ENCODE results near the gene OLAH. TPM values are rescaled to one million over a fixed set of nuclear protein-coding genes. Genes with fewer than 3 reads are reported as not detected.

The OLAH gene
- total RNA-seq, 1 experiment from 2014 or later: 0.48 TPM

- H3K79me1 ChIP-seq (ENCODE audit: insufficient read depth, low read depth, low read length, poor library complexity, severe bottlenecking): no peaks in the 10 kb centered on the region
- WGBS (ENCODE audit: extremely low coverage, insufficient read length, low lambda C conversion rate): no CpG with 5 or more reads among the region's 4 CpGs
- no peak overlapping the region for H4K8ac ChIP-seq (replicated peaks; ENCODE audit: insufficient read length, low read depth, low read length)
- Mint-ChIP-seq H3K4me1 (no peaks in the 10 kb centered on the region), H3K4me3 (no peak overlapping the region), H3K27me3 (ENCODE audit: low read depth) (no peaks in the 10 kb centered on the region), H3K9me3 (peaks cover 0 to 3% of the 10 kb centered on the region in 2 experiments; a peak in 1 of 5 replicates), H3K36me3 (ENCODE audit: insufficient read depth in 1 of 3, low read depth in 3 of 3) (peaks cover 0 to 20% (median 8%) of the 10 kb centered on the region in 3 experiments; a peak in 6 of 7 replicates), H3K27ac (no peak overlapping the region)
- no peak overlapping the region for H2BK15ac ChIP-seq (ENCODE audit: low read depth, low read length)
- no peak for DNase-seq
- H4K91ac ChIP-seq (ENCODE audit: insufficient read length, low read depth, low read length): no peak overlapping the region
- H3K4me2 ChIP-seq (ENCODE audit: insufficient read depth, insufficient read length, low read length): no peak overlapping the region
- no peak overlapping the region for H4K5ac ChIP-seq (ENCODE audit: insufficient read length, low read depth, low read length)
- no peak overlapping the region for H3K23ac ChIP-seq (ENCODE audit: insufficient read length, low read depth, low read length)
- no peaks in the 10 kb centered on the region for H3K27me3 ChIP-seq (ENCODE audit: insufficient read depth, low read length)
- no peak overlapping the region for H3K14ac ChIP-seq (ENCODE audit: insufficient read depth, low read length)
- no peaks in the 10 kb centered on the region for H3K9me3 ChIP-seq (ENCODE audit: control insufficient read depth, low read depth, low read length)
- no peak overlapping the region for H3T11ph ChIP-seq (ENCODE audit: low read length)
- no peaks in the 10 kb centered on the region for H4K20me1 ChIP-seq (ENCODE audit: control insufficient read depth, insufficient read depth, insufficient read length)
- H3K79me2 ChIP-seq (ENCODE audit: insufficient read depth, low read length): no peaks in the 10 kb centered on the region
- H2BK120ac ChIP-seq (ENCODE audit: low read depth, low read length, poor library complexity, severe bottlenecking): no peak overlapping the region
- no peak overlapping the region for H3K4ac ChIP-seq (ENCODE audit: low read depth, low read length)
- H2AK5ac ChIP-seq (ENCODE audit: insufficient read length, low read length): no peak overlapping the region
- no peak overlapping the region for H2AFZ ChIP-seq (ENCODE audit: low read length)
- H2BK12ac ChIP-seq (ENCODE audit: insufficient read length, low read depth, low read length): no peak overlapping the region
- H3K9ac ChIP-seq (ENCODE audit: extremely low read depth, insufficient read length, low read length): no peak overlapping the region
- H3K56ac ChIP-seq (ENCODE audit: insufficient read length, low read depth, low read length): no peak overlapping the region
- no peaks in the 10 kb centered on the region for H3K23me2 ChIP-seq (ENCODE audit: insufficient read length, low read depth, low read length, poor library complexity, severe bottlenecking)
- H3K18ac ChIP-seq (ENCODE audit: insufficient read length, low read depth, low read length): no peak overlapping the region
- H3K4me1 ChIP-seq (ENCODE audit: insufficient read depth, low read length): no peaks in the 10 kb centered on the region
- no peak overlapping the region for H3K27ac ChIP-seq (ENCODE audit: insufficient read length, low read depth, low read length)
- no peak overlapping the region for H2BK5ac ChIP-seq (ENCODE audit: insufficient read length, low read length)
- TF ChIP-seq, protein P1, sequence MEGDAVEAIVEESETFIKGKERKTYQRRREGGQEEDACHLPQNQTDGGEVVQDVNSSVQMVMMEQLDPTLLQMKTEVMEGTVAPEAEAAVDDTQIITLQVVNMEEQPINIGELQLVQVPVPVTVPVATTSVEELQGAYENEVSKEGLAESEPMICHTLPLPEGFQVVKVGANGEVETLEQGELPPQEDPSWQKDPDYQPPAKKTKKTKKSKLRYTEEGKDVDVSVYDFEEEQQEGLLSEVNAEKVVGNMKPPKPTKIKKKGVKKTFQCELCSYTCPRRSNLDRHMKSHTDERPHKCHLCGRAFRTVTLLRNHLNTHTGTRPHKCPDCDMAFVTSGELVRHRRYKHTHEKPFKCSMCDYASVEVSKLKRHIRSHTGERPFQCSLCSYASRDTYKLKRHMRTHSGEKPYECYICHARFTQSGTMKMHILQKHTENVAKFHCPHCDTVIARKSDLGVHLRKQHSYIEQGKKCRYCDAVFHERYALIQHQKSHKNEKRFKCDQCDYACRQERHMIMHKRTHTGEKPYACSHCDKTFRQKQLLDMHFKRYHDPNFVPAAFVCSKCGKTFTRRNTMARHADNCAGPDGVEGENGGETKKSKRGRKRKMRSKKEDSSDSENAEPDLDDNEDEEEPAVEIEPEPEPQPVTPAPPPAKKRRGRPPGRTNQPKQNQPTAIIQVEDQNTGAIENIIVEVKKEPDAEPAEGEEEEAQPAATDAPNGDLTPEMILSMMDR (conservative IDR thresholded peaks at IDR 0.05): no peak
- no peak overlapping the region for H2BK20ac ChIP-seq (ENCODE audit: low read depth, low read length, poor library complexity, severe bottlenecking)
Observed at GRCh38 chr10:15113766-15114165, 70.0 kb downstream of the OLAH start.
